Subcutaneous preadipocyte (primary cell): ENCODE results near the gene SETDB1. TPM values are rescaled to one million over a fixed set of nuclear protein-coding genes. Genes with fewer than 3 reads are reported as not detected.

Experiments
- total RNA-seq: library from RNA; depleted of rRNA; stranded (reverse); fragments of >200 nt; gene quantifications from 2 replicates; pipeline ENCODE4 v1.2.3, GENCODE V29; 2012

Gene SETDB1
- 32.7 and 35.8 TPM in 2 replicates for total RNA-seq

DNA sequence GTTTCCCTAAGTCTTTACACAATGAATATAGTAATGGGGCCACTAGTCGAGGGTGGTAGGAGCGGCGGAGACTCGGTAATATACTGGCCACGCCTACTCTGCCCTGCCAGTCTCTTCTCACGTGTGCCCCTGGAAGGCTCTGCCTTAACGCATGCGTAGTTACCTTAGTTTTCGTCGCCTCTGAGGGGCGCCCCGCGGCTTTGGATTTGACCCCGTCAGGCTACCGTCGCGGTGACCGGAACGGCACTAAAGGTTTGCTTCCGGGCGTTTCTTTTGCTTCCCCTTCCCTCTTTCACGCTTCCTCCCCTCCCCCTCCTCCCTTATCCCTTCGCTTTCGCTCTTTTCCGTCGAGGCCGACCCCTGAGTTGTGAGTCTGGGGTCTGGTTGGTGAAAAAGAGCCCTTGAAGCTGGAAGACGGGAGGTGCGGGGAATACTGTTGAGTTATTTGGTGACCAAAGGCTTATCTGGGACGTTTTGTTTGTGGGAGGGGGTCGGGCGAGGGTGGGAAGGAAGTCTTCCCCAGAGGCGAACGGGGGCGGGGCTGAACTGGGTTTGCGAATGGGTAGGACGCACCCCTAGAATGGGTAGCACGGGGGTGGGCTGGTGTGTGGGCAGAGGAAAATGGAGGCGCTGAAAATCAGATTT is at the start of gene SETDB1:
TSS of gene SETDB1 (plus strand) at position 267 of the 645 bp plus-strand sequence. CDS start 1,352 bp downstream, outside the sequence.

DNA sequence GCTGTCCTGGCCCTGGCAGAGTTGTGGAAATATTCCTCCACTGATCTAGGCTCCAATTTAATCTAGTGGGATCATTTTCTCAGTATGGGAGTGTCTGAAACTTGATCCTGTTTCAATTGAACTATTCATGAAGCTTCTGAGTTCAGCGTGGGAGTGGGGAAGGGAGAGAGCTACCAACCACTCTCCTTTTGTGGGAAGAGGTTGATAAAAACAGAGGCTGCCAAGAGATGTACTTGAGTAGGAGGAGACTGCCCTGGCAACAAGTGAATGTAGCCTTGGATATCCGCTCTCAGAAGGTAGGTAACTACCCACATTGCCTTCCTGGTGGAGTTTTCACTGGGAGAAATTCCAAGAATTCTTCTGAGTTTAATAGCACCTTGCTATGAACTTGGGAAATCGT is 39.1 kb upstream of the SETDB1 start, which contains the start of gene CTXND2:
TSS of gene CTXND2 (plus strand) at position 119 of the 400 bp plus-strand sequence. CDS start 25,179 bp downstream, outside the sequence.

DNA sequence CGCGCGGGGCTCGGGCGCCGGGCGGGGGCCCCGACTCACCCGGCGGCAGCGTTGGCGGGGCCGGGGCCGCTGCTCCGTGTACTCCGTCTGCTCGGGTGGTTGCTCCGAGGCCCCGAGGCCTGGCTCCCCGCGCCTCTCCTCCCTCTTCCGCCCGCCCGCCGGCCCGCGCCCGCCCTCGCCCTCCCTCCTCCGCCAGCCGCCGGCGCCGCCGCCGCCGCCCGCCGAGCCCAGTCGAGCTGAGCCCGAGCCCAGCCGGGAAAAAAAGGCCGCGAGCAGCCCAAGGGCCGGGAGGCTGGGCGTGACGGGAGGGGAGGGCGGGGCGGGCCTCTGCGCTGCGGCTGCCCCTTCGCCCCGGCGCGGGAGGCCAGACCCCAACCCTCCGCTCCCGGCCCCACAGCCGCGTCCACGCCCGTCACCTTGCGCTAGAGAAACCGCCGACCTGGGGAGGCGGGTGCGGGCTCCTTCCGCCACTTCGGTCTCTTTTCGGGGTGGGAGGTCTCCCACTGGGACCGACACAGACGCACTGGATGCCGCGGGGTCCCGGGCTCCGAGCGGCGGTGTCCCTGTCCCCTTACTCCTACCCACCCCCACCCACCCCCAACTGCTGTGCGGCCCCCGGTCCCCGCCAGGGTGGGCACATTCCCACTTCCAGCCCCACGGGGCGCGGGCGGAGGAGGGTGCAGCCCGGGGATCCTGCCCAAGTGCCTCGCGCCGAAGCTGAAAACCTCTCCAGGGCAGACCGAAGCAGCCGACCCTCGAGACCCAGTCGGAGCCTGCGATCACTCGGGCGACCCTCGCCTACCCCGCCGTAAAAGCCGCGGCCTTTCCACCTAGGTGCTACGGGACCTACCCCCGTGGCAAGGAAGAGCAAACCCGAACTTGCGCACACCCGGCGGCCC is 48.7 kb downstream of the SETDB1 start, which contains the start of gene CERS2:
TSS of gene CERS2 (minus strand) at position 256 of the 899 bp plus-strand sequence. CDS start 5,745 bp downstream, outside the sequence.

DNA sequence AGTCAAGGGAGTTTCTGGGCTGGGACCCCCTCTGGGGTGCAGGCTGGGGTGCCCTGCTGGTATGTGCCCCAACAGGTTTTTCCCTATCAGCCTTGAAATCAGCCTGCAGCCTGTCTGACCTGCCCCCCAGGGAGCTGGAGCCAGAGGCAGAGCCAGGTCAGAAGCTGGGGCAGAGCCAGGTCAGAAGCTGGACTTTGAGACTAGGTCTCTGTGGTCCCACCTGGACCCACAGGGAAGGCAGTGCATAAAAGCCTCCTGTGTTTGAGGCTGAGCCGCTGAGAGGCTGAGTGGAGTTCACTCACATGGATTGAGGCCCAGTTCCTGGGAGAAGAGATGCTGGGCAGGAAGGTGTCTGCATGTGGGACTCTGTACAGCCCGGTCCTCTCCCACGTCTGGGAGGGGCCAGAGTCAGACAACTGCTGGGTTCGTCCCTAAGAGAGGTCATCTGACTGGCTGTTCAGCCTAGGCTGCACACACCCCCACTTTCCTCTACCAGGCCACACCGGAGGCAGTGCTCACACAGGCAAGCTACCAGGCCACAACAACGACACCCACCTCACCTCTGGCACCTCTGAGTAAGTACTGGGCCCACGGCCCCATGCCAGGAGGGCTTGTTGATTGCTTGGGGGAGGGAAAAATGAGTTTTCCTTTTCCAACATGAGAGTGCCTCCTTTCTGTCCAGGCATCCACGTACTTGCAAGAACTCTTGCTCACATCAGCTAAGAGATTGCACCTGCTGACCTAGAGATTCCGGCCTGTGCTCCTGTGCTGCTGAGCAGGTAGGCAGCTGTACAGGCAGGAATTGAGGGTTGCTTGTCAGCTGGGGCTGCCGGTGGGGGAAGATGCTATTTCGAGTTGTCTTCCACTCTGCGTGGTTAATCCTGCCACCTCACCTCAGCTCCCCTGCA is 55.9 kb downstream of the SETDB1 start, which contains the start of gene ANXA9:
TSS of gene ANXA9 (plus strand) at position 488 of the 908 bp plus-strand sequence. CDS start 814 bp downstream, outside the sequence.

DNA sequence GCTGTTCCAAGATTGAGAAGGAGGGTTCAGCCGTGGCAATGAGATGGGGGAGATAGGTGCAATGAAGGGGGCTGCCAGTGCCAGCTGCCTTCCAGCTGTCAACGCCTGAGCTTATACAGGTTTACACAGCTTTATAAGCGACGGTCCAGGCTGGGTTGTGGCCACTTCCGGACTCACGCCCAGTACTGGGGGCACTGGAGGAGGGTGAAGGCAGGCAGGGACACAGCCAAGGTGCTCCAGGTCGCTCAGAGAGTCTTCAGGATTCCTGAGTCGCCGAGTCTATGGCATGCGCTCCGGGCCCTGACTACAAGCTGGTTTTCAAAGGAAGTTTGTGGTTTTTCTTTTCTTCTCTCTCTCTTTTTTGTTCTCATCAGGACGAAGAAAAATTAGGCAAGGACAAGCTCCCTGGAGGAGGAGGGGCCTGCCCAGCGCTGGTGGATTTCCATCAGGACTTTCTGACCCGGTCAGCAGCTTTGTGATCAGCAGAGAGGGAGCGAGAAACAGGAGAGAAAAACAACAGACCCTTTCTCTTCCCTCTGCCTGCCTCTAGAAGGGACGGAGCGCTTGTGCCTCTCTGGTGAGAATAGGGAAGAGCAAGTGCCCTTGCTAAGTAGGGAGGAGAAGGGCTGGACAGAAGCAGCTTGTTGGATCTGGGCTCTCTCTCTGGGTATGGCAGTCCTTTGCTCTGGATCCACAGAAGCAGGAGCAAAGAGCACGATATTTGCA is 80.3 kb downstream of the SETDB1 start, which contains the start of gene MINDY1:
TSS of gene MINDY1 (minus strand) at position 576 of the 726 bp plus-strand sequence. CDS start 4,285 bp downstream, outside the sequence.

DNA sequence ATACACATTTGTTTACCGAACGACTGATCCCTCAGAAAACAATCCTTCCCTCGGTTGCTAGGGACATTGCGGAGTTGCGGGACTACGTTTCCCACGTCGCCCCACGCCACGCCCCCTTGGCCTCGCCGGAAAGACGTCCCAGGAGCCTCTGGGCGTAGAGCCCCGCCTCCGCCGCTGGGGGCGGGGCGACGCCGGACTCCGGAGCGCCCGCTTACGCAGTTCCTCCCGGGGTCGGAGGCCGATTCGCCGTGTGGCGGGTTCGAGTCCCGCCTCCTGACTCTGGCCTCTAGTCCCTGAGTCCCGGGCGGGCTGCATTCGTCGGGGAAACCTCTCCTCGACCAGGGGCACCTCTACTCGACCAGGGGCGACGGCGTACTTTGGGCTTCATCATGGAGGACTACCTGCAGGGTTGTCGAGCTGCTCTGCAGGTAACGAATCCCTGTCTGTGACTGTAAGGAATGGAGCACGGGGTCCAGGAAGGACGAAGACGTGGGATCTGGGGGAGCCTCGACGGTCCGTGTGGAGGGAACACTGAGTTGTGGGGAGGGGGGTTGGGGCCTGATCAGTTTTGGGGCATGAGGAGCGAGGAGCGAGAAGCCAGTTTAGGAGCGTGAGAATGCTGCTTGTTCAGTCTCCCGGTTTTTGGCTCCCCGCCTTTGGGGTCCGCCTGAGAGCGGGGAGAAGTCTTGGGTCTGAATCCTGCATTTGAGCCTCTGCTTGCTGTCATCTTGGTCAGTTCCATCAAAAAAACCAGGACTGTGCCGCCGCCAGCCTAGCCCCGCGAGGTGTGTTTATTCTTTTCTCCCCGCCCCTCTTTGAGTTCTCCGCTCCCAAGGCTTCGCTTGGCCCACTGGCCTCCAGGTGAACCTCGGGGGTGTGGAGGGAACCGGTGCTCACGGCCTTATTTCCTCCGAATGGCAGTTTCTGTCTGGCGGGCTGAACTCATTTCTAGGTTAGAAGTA is 82.4 kb downstream of the SETDB1 start, which contains the start of gene PRUNE1:
TSS of gene PRUNE1 (plus strand) at position 206 of the 962 bp plus-strand sequence. CDS start at position 390, 184 bp downstream.

Other genes with a start within 250 kb of the SETDB1 start
- 14.7 and 15.2 TPM in 2 replicates for gene GOLPH3L, start 229.2 kb upstream of the SETDB1 start, total RNA-seq
- under 0.01 TPM in 1 of 2 replicates, not detected in the other for gene HORMAD1, start 205.5 kb upstream of the SETDB1 start, total RNA-seq
- gene CTSS, start 160.6 kb upstream of the SETDB1 start, total RNA-seq: 3.3 and 5.5 TPM in 2 replicates
- 196 and 415 TPM in 2 replicates for gene CTSK, start 118.1 kb upstream of the SETDB1 start, total RNA-seq
- gene ARNT, start 49.8 kb upstream of the SETDB1 start, total RNA-seq: 42.3 and 42.6 TPM in 2 replicates
- not detected in 2 replicates for gene CTXND2, start 39.2 kb upstream of the SETDB1 start, total RNA-seq
- gene CERS2, start 48.5 kb downstream of the SETDB1 start, total RNA-seq: 99.6 and 168 TPM in 2 replicates
- gene ANXA9, start 55.9 kb downstream of the SETDB1 start, total RNA-seq: 0.20 and 0.37 TPM in 2 replicates
- gene MINDY1, start 80.5 kb downstream of the SETDB1 start, total RNA-seq: 8.8 and 9.9 TPM in 2 replicates
- gene PRUNE1, start 82.1 kb downstream of the SETDB1 start, total RNA-seq: 5.1 and 5.7 TPM in 2 replicates
- gene BNIPL, start 110.2 kb downstream of the SETDB1 start, total RNA-seq: 0.37 and 0.39 TPM in 2 replicates
- gene C1orf56, start 121.4 kb downstream of the SETDB1 start, total RNA-seq: 2.2 and 2.3 TPM in 2 replicates
- gene CDC42SE1, start 133.3 kb downstream of the SETDB1 start, total RNA-seq: 29.8 and 38.5 TPM in 2 replicates
- gene MLLT11, start 134.0 kb downstream of the SETDB1 start, total RNA-seq: 0.73 and 0.78 TPM in 2 replicates
- gene GABPB2, start 144.4 kb downstream of the SETDB1 start, total RNA-seq: 12.1 and 17.0 TPM in 2 replicates
- gene SEMA6C, start 220.3 kb downstream of the SETDB1 start, total RNA-seq: 0.73 and 0.98 TPM in 2 replicates
- gene TNFAIP8L2, start 230.3 kb downstream of the SETDB1 start, total RNA-seq: not detected in 2 replicates
- gene LYSMD1, start 239.5 kb downstream of the SETDB1 start, total RNA-seq: 7.8 and 8.5 TPM in 2 replicates
- 23.9 and 25.4 TPM in 2 replicates for gene SCNM1, start 239.8 kb downstream of the SETDB1 start, total RNA-seq
- gene TMOD4, start 249.6 kb downstream of the SETDB1 start, total RNA-seq: not detected in 2 replicates